ENCODE measurements around the gene SMCP.

SMCP gene

DNA sequence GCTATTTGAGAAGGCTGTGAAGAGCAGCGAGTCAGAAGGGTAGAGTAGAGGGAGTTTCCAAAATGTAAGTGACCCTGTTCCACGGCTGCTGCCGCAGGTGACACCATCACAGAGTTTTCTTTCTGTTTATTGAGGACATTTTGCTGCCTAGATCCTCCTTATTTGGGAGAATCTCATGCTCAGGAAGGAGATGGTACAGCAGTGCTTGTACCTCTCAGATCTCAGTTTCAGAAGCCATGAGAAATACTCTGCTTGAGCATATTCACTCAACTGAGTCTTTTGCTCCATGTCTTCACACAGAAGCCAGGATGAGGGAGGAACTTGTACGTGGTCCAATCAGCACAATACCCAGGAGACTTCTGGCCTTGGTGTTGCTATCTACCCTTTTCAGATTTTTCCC lies 16.7 kb upstream of the SMCP start:
- H3K27ac ChIP-seq, result no peak overlapping the region
- no peak for TF ChIP-seq CTCF (conservative IDR thresholded peaks at IDR 0.05)

GRCh38 chr1:152864443-152864842 lies 13.7 kb upstream of the SMCP start:
- no peak for TF ChIP-seq CTCF (conservative IDR thresholded peaks at IDR 0.05)
- H3K27ac ChIP-seq, result no peak overlapping the region

DNA sequence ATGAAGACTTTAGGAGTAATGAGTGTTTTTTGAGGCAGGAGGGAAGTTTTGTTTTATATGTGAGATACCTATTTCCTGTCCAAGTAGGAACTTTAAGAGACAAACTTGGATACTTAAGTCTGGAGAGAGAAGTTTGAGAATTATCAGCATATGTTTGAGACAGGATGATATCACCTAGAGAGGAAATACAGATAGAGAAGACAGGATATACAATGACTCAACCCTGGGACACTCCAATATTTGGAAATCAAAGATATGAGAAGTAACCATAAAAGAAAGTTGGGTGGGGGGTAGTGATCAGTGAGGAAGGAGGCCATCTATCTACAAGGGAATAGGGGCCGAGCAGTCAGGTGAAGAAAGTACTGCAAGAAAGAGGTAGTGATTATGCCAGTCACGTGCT lies 11.8 kb upstream of the SMCP start:
- no peak overlapping the region for H3K27ac ChIP-seq
- TF ChIP-seq CTCF (conservative IDR thresholded peaks at IDR 0.05), result no peak

GRCh38 chr1:152869808-152870419 lies 8.2 kb upstream of the SMCP start:
- no peak overlapping the region for H3K27ac ChIP-seq
- TF ChIP-seq CTCF (conservative IDR thresholded peaks at IDR 0.05), result peak; percentile 94

DNA sequence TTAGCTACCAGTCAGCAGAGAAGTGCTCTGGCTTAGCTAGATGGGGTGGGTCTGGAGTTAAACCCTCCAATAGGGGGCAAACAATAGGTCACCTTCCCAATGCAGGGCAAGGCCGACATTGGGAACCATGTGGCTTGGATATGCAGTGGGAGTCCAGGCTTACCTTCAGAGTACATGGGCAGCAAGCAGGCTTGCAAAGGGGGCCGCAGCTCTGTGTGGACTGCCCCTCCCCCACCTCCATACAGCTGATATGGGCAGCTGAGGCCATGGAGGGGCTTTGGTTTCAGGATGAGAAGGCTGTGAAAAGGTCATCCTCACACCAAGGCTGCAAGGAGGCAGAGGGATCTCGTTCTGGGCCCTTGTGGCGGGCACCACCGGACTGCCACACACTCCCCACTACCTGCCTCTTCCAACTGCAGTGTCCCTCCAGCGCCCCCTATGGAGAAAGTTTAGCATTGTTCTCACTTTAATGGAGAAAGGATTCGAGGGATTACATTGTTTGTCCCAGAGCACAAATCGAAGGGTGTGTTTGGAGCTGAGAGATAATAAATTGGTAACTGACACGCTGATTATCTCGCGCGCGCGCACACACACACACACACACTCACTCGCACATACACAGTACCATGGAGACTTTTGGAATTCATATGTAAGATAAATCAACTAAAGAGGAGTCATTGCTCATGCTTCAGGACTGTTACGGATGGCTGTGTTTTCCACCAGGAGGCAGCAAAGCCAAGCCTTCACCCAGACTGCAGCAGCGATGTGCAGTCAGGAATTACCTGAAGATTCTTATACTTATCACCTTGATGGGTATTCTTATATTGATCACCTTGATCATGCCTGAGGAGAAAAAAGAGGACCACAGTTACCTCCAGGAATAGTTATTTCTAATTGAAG lies 7.0 kb upstream of the SMCP start:
- TF ChIP-seq CTCF (conservative IDR thresholded peaks at IDR 0.05), result peak; percentile 94
- H3K27ac ChIP-seq, result no peak overlapping the region

- TF ChIP-seq CTCF (conservative IDR thresholded peaks at IDR 0.05), result no peak; the same call in 1 of the 2 replicates
- no peak overlapping the region for H3K27ac ChIP-seq
Measured at GRCh38 chr1:152871731-152872126, 6.4 kb upstream of the SMCP start.

DNA sequence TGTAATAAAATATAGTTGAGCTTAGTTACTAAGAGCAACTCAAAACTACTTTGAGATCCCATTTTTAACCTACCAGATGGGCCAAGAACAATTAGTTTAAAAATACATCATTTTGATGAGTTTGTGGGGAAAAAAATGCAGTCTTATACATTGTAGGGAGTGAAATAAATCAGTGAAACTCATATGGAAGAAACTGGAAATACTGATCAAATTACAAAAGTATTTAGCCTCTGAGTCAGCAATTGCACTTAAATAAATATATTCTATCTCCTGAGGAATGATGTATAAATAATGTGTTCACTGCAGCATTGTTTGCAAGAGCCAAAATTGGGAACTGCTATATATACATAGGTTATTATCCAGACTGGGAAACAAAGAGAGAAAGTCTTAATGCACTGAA lies 4.6 kb upstream of the SMCP start:
- no peak for TF ChIP-seq CTCF (conservative IDR thresholded peaks at IDR 0.05)

More for the DNA sequence above, 4.6 kb upstream of the SMCP start:
- no peak overlapping the region for H3K27ac ChIP-seq
